Limb (tissue), 2 donors: ENCODE data around the gene MARVELD1.
A peak's percentile ranks its signal among the peaks of the same experiment; 100 is the strongest.

ENCODE experiments used
- DNase-seq, 2 donors: peaks; one replicate each; pipeline ENCODE4 v3.0.0-alpha.2; 2016; ENCODE audit errors: extremely low spot score in 2 of 2

Gene MARVELD1

GRCh38 chr10:97721871-97722780 is 8.6 kb downstream of the MARVELD1 start:
- DNase-seq = no peak

GRCh38 chr10:97723001-97723400 is 9.5 kb downstream of the MARVELD1 start:
- no peak for DNase-seq

DNA sequence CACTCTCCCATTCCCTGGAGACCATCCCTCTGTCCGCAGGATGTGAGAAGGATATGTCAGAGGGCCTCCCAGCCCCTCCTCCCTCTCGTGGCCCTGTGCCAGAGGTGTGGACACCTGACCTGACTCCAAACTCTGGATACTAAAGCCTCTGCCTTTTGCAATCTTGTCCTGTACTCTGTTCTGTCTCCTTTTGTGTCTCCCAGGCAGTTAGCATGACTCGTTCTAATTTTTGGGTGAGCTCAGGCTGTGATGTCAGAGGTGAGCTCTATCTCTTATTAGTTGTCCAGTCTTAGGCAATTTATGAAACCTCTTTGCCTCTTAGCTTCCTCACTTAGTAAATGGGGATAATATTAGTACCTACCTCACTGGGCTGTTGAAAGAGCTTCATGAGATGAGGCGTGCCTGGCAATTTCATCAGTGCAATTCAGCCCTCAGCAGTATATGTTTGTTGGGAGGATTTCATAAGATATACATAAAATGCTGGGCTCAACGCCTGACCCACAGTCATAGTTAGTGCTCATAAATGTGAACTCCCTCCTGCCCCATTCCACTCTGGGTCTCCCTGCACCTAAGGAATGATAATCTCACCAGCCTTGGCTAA is 10.9 kb downstream of the MARVELD1 start:
- DNase-seq = no peak

DNA sequence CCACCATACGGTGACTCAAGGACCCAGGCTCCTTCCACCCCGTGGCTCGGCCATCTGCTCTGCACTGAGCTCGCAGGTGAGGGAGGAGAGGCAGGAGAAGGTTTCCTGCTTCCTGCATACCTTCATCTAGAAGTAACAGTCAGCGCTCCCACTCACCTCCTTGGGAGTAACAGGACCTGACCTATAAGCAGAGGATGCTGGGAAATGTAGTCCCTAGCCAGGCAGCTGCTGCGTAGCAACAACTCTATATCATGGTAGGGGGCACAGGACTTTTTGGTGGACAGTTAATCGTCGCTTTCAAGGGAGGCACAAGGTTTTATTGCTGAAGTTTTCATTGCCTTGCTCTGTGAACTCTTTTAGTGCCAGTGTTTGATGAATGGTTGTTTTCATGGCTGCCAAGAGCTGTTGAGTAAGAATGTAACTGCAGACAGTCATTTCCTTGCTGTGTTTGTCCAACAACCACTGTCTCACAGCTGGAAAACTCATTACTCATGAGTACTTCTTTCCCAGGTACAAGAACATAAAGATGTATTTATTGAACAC is 13.2 kb downstream of the MARVELD1 start:
- DNase-seq = peak; percentile 46 to 72

DNA sequence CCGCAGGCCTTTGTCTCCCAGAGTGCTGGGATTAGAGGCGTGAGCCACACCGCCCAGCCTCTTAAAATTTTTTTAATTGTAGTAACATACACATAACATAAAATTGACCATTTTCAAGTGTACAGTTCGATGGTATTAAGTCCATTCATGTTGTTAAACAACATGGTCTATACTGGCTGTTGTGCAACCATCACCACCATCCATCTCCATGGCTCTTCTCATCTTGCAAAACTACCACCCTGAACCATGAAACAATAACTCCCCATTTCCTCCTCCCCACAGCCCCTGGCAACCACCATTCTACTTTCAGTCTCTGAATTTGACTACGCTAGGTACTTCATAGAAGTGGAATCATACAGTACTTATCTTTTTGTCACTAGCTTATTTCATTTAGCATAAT is 15.5 kb downstream of the MARVELD1 start:
- DNase-seq = no peak

- DNase-seq = peak; percentile 82 to 83
Observed at GRCh38 chr10:97731346-97732051, 18.0 kb downstream of the MARVELD1 start.

- no peak for DNase-seq
Observed at GRCh38 chr10:97732052-97732359, 18.5 kb downstream of the MARVELD1 start.

GRCh38 chr10:97733256-97733655 is 19.7 kb downstream of the MARVELD1 start:
- DNase-seq = no peak

DNA sequence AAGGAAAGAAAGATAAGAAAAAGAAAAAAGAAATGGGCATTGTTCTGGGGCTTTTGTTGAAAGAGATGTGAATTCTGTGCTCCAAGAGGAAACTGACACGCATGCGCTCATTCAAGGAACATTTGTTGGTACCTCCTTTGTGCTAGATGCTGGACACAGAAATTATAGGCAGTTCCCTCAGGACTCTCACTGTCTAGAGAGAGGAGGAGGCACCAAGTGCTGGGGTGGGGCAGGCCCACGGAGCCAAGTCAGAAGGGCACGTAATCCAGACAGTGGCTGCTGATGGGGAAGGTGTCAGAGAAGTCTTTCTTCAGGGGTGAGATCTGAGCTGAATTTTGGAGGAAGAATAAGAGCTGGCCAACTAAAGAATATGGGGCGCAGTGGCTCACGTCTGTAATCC is 20.5 kb downstream of the MARVELD1 start:
- DNase-seq = no peak

DNA sequence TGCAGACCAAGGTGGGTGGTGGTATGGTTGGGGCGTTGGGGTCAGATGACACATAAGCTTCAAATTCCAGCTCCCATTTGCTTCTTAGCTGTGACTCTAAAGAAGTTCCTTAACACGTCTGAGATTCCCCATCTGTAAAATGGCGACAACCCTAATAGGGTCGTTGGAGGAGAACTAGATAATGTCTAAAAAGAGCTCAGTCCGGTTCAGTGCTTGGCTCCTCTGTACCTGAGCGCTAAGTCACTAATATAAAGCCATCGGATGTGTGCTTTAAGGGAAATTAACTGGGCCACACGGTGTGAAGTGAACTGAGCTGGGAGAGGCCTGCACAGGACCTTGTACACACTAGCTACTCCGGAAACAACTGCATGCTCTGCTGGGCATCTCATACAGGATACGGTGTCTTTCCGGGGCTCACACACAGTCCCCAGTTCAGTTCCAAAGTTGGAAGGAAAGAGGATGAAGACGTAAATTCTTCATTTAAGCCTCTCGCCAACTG is 22.9 kb downstream of the MARVELD1 start:
- no peak for DNase-seq

GRCh38 chr10:97736902-97737769 is 23.6 kb downstream of the MARVELD1 start, which contains the start of gene ZFYVE27:
Gene ZFYVE27 (plus strand): TSS chr10:97737128. CDS start chr10:97738478, 1,350 bp downstream.
- DNase-seq = peak; percentile 95 to 98

DNA sequence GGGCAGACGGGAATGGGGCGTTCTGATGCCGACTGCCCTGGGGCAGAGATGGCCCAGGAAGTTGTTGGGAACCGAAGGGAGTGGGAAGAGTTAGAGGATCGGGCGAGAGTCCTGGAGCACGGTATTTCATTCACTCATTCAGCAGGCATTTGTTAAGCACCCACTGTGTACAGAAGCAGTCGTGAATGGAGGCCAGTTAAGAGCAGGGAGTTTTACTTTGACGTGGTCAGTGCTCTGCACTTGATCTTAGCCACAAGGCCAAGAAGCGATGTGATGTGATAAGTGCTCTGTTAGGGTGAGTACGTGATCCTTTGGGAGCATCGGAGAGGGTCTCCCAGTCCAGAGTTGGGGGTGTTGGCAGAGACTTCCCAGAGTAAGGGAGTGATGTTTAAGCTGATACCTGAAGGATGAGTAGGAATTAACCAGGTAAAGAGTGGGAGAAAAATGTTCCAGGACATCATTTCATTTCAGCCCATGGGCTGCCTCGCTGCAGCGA is 24.3 kb downstream of the MARVELD1 start:
- DNase-seq = no peak

- DNase-seq = no peak
Observed at GRCh38 chr10:97738616-97739015, 25.1 kb downstream of the MARVELD1 start.

GRCh38 chr10:97740613-97741012 is 27.1 kb downstream of the MARVELD1 start:
- DNase-seq = no peak

DNA sequence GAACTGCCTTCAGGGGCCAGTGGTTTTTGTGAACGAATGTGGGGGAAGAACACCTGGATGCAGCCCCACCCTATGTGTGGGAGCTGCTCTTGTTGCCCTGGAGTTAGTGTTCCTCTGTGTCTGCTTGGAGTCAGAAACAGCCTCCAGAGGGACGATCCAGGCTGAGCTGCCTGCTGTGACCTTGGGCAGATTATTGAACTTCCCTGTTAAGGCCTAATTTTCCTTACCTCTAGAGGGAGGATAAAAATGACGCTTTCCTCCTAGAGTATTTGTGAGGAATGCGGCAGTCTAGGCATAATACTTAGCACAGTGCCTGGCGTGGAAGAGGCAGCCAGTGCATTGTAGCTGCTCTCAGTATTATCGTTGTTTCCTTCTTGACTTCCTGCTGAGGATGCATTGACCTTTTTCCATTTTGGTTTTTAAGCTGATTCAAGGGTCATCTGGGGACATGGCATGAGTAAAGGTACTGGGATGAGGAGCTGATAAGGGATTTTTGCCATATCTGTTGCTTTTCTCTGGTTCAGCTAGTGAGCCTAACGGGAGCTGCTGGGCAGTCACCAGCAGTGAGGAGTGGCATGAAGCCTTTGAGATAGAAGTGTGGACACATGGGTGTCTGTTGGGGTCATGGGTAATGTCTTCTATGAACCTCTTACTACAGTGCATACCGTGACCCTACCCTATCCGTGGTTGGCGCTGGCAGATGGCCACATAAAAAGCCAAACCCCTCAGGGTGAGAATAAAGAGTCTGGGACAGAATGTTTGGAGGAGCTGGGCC is 29.8 kb downstream of the MARVELD1 start:
- no peak for DNase-seq

- DNase-seq = no peak
Observed at GRCh38 chr10:97744405-97745035, 31.0 kb downstream of the MARVELD1 start.

GRCh38 chr10:97747573-97747972 is 34.0 kb downstream of the MARVELD1 start:
- DNase-seq = no peak

DNA sequence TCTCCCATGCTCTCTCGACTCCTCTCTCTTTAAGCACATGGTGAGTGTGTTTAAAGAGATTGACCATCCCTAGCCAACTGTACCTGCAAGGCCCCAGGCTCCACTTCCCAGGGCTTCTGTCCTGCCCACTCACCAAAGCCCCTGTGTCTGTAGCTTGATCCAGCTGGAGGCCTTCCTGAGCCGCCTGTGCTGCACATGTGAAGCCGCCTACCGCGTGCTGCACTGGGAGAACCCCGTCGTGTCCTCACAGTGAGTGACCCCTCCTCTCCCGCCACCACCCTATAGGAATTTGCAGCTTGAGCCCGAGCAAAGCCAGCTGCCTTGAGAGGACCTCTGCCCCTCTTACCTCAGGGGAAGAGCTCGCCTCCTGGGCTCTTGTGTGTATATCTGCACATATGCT is 34.6 kb downstream of the MARVELD1 start:
- DNase-seq = no peak

DNA sequence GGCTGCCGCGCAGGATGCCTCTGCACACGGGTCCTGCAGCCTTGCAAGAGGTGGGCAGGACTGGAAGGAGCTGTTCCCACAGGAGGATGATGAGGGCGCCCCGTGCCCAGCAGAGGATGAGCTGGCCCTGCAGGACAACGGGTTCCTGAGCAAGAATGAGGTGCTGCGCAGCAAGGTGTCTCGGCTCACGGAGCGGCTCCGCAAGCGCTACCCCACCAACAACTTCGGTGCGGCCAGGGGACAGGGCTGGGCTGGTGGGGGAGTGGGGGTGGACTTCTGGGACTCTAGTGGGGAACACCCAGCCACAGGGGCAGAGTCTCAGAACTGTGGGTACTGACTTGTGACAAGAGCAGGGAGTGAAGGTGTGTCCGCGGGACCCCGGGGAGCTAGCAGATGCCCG is 39.4 kb downstream of the MARVELD1 start:
- DNase-seq = no peak
